Loucy (cell line): ENCODE data around the gene RAC2.
A peak's percentile ranks its signal among the peaks of the same experiment; 100 is the strongest.

Experiments used
- H2AFZ ChIP-seq: fragments of 200-600 bp; sonication (generic); 2 replicates; pipeline ENCODE4 v1.6.0; 2016; ENCODE audit warnings: antibody characterized with exemption, mild to moderate bottlenecking, low read length, moderate library complexity
- H3F3A ChIP-seq: fragments of 200-600 bp; 2 replicates; pipeline ENCODE4 v1.6.0; 2016; ENCODE audit warnings: antibody characterized with exemption, low read depth, mild to moderate bottlenecking
- H3K27me3 ChIP-seq: fragments of 200-600 bp; sonication (generic); 2 replicates; pipeline ENCODE4 v1.6.1; 2014; ENCODE audit warnings: low read length, mild to moderate bottlenecking; ENCODE audit not compliant: insufficient read depth, poor library complexity, severe bottlenecking
- H3K36me3 ChIP-seq: fragments of 200-600 bp; sonication (generic); 2 replicates; pipeline ENCODE4 v1.6.1; 2016; ENCODE audit warnings: low read length; ENCODE audit not compliant: insufficient read depth
- H3K4me1 ChIP-seq: fragments of 200-600 bp; sonication (generic); 2 replicates; pipeline ENCODE4 v1.5.1; 2014; ENCODE audit warnings: low read length, mild to moderate bottlenecking; ENCODE audit not compliant: insufficient read depth, poor library complexity, severe bottlenecking
- H3K4me2 ChIP-seq: fragments of 200-600 bp; sonication (generic); 2 replicates; pipeline ENCODE4 v1.6.0; 2014; ENCODE audit warnings: antibody characterized with exemption, low read length, low read depth, mild to moderate bottlenecking; ENCODE audit not compliant: poor library complexity, severe bottlenecking
- H3K4me3 ChIP-seq: fragments of 200-600 bp; sonication (generic); 2 replicates; pipeline ENCODE4 v1.5.1; 2014; ENCODE audit warnings: low read length, mild to moderate bottlenecking, mixed read lengths; ENCODE audit not compliant: poor library complexity, severe bottlenecking
- H3K79me2 ChIP-seq: fragments of 200-600 bp; sonication (generic); 2 replicates; pipeline ENCODE4 v1.6.1; 2014; ENCODE audit warnings: low read length; ENCODE audit not compliant: insufficient read depth
- H3K9ac ChIP-seq: fragments of 200-600 bp; sonication (generic); 2 replicates; pipeline ENCODE4 v1.6.0; 2014; ENCODE audit warnings: mild to moderate bottlenecking, low read depth, low read length, moderate library complexity; ENCODE audit not compliant: poor library complexity, severe bottlenecking
- H3K9me2 ChIP-seq: fragments of 200-600 bp; sonication (generic); replicated peaks from 2 replicates; pipeline ENCODE4 v1.6.1; 2016; ENCODE audit warnings: low read depth, low read length, mixed read lengths
- H3K9me3 ChIP-seq: fragments of 200-600 bp; sonication (generic); 2 replicates; pipeline ENCODE4 v1.6.1; 2014; ENCODE audit warnings: mild to moderate bottlenecking, antibody characterized with exemption, low read length, low read depth; ENCODE audit not compliant: insufficient read depth
- H4K20me1 ChIP-seq: fragments of 200-600 bp; sonication (generic); 2 replicates; pipeline ENCODE4 v1.6.0; 2014; ENCODE audit warnings: antibody characterized with exemption, low read length, mild to moderate bottlenecking; ENCODE audit not compliant: insufficient read depth, poor library complexity, severe bottlenecking
- CTCF ChIP-seq: fragments of 200-600 bp; sonication (generic); conservative IDR thresholded peaks from 2 replicates; pipeline ENCODE4 v1.5.1; 2014; ENCODE audit warnings: mild to moderate bottlenecking, antibody characterized with exemption, low read length
- EZH2phosphoT487 ChIP-seq: fragments of 200-600 bp; IDR thresholded peaks from 2 replicates; pipeline ENCODE4 v1.6.1; 2018; ENCODE audit warnings: antibody characterized with exemption, mild to moderate bottlenecking, moderate library complexity, borderline replicate concordance

Gene RAC2

GRCh38 chr22:37224757-37225420, 19.2 kb downstream of the RAC2 start:
- Histone ChIP-seq H3K9me3 (no peaks in the 10 kb centered on the region), H4K20me1 (peaks cover 16% of the 10 kb centered on the region), H2AFZ (no peak overlapping the region), H3K4me1 (peaks cover 50% of the 10 kb centered on the region), H3K4me2 (no peak overlapping the region), H3K79me2 (peaks cover 27% of the 10 kb centered on the region), H3K4me3 (no peak overlapping the region), H3K27me3 (no peaks in the 10 kb centered on the region), H3K36me3 (peaks cover 61% of the 10 kb centered on the region; the same call in 1 of the 2 replicates), H3K9me2 (no peaks in the 10 kb centered on the region), H3F3A (0 out of 2 replicates have a peak, but pooled peaks cover 2% of the 10 kb centered on the region), H3K9ac (no peak overlapping the region)
- TF ChIP-seq EZH2phosphoT487 (no peak), CTCF (no peak)

GRCh38 chr22:37223965-37224551, 20.0 kb downstream of the RAC2 start:
- H3K79me2 ChIP-seq: peaks cover 19% of the 10 kb centered on the region
- TF ChIP-seq EZH2phosphoT487: no peak
- no peak for TF ChIP-seq CTCF
- 0 out of 2 replicates have a peak, but pooled peaks cover 2% of the 10 kb centered on the region for H3F3A ChIP-seq
- no peaks in the 10 kb centered on the region for H3K27me3 ChIP-seq
- no peak overlapping the region for H2AFZ ChIP-seq
- peaks cover 50% of the 10 kb centered on the region for H3K4me1 ChIP-seq
- H3K4me3 ChIP-seq: no peak overlapping the region
- H3K36me3 ChIP-seq: peaks cover 53% of the 10 kb centered on the region; the same call in 1 of the 2 replicates
- H3K9me3 ChIP-seq: no peaks in the 10 kb centered on the region
- no peaks in the 10 kb centered on the region for H3K9me2 ChIP-seq
- no peak overlapping the region for H3K9ac ChIP-seq
- H4K20me1 ChIP-seq: peaks cover 16% of the 10 kb centered on the region
- H3K4me2 ChIP-seq: no peak overlapping the region

GRCh38 chr22:37222440-37222971, 21.6 kb downstream of the RAC2 start:
- peaks cover 5% of the 10 kb centered on the region for H4K20me1 ChIP-seq
- peaks cover 3% of the 10 kb centered on the region for H3K79me2 ChIP-seq
- peak overlapping the region; percentile 8 for H3K4me2 ChIP-seq
- no peaks in the 10 kb centered on the region for H3K9me2 ChIP-seq
- no peaks in the 10 kb centered on the region for H3K9me3 ChIP-seq
- H3K4me3 ChIP-seq: no peak overlapping the region
- H3K27me3 ChIP-seq: no peaks in the 10 kb centered on the region
- peaks cover 37% of the 10 kb centered on the region; the same call in 1 of the 2 replicates for H3K36me3 ChIP-seq
- 0 out of 2 replicates have a peak, but pooled peaks cover 2% of the 10 kb centered on the region for H3F3A ChIP-seq
- H3K4me1 ChIP-seq: peaks cover 48% of the 10 kb centered on the region
- TF ChIP-seq EZH2phosphoT487 (no peak), CTCF (no peak)
- H3K9ac ChIP-seq: no peak overlapping the region
- H2AFZ ChIP-seq: no peak overlapping the region
